ENCODE measurements around the gene METTL5.

DNA sequence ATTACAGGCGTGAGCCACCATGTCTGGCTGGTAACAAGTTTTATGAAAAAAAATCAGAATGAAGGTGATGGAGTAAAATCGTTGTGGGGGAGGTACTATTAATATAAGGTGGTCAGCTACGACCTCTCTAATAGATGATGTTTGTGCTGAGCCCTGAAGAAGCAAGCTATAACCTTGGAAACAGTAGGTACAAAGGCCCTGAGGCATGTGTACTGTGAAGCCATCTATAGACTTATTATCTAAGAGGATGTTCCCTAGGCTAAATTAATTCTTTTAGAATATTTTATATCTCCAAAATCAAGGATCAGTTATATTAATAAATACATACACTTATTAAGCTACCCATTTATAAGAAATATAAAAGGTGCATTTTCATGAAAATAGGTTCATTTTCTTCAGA lies 49.4 kb downstream of the METTL5 start:
- TF ChIP-seq L3MBTL2 (IDR thresholded peaks at IDR 0.05) (no peak), BHLHE40 (IDR thresholded peaks at IDR 0.05; ENCODE audit: low read length) (no peak)

All from K562 (cell line).